ENCODE data around the gene TLK2.
"Not testable (repeated sequence)": the region's sequence is repeated elsewhere in the genome, so short reads cannot be mapped to it uniquely, and the experiment has no call there.

Gene TLK2

DNA sequence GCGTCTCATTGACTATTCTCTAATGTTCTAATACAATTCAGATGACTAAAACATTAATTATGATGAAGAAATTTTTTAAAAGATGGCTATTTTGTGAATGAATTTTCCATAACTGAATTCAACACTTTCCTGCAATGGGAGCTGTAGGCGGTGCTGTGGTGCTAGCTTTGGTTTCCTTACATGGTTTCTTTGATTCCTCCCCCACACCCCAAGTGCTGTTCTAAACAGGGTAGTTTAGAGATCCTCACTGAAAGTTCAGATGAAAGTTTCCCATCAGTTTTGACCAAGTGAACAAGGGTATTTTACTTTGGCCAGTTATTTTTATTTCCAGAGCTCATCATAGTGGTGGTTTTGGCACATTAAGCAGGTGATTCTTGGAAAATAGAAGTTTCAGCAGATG is 122.8 kb downstream of the TLK2 start:
- peak; percentile 44 for DNase-seq (ENCODE audit: low spot score)

DNA sequence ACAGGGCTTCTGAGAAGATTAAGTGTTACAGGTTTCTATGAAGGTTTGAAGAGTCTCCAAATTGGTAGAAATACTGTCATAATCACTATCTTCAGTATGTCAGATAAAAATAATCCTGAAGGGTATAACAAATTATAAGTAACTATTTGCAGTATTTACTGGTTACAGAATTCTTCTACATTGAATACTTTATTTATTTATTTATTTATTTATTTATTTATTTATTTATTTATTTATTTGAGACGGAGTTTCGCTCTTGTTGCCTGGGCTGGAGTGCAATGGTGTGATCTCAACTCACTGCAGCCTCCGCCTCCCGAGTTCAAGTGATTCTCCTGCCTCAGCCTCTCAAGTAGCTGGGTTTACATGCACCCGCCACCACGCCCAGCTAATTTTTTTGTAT is 125.2 kb downstream of the TLK2 start:
- not testable (repeated sequence) for DNase-seq (ENCODE audit: low spot score)

DNA sequence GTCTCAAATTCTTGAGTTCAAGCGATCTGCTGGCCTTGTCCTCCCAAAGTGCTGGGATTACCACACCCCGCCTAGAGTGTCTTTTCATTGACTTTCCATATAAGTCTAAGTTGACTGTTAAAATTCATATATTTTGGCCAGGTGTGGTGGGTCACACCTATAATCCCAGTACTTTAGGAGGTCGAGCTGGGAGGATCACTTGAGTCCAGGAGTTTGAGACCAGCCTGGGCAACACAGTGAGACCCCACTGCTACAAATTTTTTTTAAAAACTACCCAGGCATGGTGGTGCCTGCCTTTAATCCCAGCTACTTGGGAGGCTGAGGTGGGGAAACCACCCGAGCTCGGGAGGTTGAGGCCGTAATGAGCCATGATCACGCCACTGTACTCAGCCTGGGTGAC is 127.0 kb downstream of the TLK2 start:
- DNase-seq (ENCODE audit: low spot score) = no peak

DNA sequence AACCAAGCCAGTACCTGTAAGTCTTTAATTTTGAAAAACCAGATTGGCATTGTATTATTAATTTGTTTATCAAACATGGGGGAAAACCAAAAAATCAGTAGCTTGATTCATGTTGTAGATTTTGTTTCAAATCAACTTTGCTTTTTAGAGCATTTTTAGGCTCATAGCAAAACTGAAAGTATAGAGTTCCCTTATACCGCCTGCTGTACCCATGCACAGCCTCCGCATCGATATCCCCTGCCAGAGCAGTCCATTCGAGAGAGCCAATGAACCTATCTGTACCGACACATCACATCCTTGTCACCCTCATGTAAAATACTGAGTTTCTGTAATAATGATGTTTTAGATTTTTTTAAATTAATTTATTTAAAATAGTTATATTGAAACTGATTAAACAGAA is 132.7 kb downstream of the TLK2 start:
- no peak for DNase-seq (ENCODE audit: low spot score)

DNA sequence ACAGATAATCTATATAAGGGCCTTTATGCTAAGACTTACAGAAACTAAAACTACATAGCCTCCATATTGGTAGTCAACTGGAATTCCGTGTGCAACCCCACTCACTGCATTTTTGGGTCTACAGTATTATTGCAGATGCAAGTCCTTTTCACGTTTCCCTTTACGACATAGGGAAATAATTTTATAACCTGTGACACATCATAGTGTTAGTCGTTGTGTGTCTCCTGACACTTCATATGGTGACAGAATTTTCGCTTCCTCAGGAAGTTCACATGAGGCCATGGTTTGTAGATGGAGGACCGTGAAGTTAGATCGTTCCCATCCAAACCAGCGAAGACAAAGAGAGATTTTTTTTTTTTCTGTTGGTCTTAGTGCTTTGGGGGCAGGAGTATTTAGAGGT is 133.1 kb downstream of the TLK2 start:
- no peak for DNase-seq (ENCODE audit: low spot score)

DNA sequence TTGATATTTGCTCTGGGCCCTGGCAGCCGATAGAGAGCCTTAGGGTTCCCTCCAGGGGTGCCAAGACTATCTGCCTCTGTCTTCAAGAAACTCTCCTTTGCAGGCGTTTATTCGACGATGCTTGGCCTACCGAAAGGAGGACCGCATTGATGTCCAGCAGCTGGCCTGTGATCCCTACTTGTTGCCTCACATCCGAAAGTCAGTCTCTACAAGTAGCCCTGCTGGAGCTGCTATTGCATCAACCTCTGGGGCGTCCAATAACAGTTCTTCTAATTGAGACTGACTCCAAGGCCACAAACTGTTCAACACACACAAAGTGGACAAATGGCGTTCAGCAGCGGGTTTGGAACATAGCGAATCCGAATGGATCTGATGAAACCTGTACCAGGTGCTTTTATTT is 133.7 kb downstream of the TLK2 start:
- not testable (repeated sequence) for DNase-seq (ENCODE audit: low spot score)

DNA sequence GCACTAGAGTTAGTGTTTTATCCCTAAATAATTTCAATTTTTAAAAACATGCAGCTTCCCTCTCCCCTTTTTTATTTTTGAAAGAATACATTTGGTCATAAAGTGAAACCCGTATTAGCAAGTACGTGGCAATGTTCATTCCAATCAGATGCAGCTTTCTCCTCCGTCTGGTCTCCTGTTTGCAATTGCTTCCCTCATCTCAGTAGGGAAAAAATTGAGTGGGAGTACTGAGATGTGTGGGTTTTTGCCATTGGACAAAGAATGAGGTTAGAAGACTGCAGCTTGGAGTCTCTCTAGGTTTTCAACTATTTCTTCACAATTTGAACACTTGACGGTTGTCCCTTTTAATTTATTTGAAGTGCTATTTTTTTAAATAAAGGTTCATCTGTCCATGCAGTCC is 134.5 kb downstream of the TLK2 start:
- DNase-seq (ENCODE audit: low spot score) = not testable (repeated sequence)

DNA sequence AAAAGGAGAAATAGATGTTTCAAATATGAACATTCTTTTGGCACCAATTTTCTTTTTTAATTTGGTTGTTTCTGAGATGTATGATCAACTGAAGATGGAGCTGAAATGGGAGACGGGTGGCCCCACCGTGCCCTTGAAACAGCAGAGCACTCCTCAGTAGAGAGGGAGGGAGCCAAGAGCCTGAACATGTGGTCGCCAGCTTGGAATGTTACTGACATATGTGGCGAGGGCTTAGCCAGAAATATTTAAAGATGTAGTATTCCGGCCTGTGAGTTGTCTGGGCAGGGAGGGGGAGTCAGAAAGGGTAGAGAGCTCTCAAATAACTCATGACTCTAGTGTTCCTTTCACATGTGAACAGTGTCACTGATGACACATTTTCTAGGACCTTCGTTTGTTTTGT is 135.5 kb downstream of the TLK2 start:
- DNase-seq (ENCODE audit: low spot score) = peak; percentile 74

DNA sequence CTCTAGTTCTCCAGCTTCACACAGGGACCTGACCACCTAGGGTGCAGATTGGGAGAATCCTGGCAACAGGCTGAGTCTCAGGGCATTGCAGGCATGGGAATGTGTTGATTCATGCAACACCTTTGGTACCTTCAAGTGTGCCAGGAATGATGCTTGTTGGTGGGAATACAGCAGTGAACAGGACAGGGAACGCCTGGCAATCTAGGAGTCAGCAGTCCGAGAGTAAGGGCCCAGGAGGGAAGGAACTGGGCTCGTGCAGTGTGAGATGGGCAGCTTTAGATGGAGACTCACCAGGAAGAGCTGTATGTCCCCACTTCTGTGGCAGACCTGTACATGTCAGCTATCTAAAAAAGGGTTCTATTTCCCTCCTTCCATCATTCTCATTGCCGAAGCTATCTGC is 136.9 kb downstream of the TLK2 start:
- DNase-seq (ENCODE audit: low spot score) = no peak

DNA sequence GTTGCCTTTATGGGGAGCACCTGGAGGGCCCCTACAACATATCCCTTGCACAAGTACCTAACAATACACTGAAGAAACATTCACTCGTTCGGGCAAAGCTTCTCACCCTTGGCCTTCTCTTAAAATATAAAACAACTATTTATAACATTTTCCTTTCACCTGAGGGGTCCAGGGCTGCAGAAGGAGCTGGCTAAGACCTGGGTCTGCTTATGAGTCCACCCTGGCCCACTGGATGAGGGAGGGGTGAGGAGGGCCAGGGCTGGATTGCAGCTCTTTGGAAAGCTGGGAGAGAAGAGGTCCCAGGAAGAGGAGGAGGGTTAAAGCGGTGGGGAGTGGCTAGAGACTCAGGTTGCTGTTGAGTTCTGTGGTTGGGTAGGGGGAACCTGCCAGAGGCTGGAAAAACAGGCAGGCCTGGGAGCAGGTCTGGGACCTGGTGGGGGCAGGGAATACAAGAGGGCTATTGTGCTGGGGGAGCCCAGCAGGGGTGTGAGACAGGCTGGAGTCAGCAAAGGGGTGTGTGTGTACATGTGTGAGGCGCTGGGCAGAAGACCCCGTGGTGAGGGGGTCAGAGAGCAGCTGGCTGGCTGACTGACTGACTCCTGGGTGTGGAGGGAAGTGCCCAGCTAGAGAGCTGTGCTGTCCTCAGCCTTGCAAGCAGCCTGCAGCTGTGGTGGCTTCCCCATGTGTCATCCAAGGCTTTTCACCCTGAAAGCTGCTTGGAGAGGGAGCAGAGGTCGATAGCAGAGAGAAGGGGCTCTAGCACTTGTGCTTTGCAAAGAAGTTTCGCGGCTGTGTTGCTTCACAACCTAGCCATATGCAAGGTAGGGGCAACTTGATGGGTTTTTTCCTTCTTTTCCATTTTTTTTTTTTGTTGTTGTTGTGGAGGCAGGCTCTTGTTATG is 138.6 kb downstream of the TLK2 start:
- no peak for DNase-seq (ENCODE audit: low spot score)

DNA sequence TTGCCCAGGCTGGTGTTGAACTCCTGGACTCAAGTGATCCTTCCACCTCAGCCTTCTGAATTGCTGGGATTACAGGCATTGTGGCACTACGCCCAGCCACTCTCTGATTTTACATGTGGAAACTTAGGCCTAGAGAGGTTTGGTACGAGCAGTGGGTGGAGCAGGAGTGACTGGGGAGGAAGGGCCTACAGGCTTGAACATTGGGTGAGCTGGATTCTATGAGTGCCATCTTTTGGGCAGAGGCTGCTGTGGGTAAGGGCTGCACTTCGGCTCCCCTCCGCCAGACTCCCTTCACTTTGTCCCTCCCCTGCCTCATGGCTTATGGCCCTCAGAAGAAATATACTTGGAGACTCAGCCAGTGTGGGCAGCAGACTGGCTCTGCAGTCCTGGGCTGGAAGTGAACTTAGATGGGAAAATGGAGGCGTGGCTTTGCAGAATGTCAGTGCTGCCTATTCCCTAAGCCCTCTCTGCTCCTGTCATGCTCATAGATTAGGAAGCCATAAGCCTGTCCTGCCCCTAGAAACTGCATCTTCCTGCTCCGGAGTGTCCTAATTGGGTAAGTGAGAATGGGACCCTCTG is 139.4 kb downstream of the TLK2 start:
- no peak for DNase-seq (ENCODE audit: low spot score)

DNA sequence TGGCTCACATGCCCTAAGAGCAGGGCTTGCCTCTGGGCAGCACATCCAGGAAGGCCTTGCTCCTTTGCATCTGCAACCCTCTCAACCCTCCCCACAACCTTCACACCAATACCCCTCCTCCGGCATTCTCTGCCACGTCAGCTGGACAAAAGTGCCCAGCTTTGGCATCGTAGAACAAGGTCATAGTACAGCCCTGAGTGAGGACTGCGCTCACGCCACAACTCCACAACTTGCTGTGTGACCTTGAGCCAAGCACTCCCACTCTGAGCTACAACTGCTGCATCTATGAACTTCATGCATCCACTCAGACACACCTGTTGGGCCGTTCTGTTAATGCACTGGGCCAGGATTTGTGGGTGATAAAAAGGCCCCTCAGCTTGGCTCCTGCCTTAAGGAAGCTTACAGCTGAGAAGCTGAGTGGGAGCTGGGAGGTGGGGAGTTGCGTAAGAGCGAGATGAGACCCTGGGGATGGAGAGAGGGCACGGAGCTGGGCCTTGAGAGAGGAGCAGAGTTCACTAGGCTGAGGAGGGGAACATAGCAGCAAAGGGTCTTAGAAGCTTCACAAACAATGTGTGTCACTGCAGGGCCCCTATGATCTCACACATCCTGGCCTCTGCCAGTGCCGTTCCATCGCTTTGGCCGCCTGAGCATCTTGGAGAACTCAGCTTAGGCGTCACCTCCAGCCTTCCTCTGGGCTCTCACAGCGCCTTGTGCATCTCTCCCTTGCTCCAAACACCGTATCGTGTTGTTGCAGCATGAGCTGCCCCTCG is 140.2 kb downstream of the TLK2 start:
- DNase-seq (ENCODE audit: low spot score) = no peak

DNA sequence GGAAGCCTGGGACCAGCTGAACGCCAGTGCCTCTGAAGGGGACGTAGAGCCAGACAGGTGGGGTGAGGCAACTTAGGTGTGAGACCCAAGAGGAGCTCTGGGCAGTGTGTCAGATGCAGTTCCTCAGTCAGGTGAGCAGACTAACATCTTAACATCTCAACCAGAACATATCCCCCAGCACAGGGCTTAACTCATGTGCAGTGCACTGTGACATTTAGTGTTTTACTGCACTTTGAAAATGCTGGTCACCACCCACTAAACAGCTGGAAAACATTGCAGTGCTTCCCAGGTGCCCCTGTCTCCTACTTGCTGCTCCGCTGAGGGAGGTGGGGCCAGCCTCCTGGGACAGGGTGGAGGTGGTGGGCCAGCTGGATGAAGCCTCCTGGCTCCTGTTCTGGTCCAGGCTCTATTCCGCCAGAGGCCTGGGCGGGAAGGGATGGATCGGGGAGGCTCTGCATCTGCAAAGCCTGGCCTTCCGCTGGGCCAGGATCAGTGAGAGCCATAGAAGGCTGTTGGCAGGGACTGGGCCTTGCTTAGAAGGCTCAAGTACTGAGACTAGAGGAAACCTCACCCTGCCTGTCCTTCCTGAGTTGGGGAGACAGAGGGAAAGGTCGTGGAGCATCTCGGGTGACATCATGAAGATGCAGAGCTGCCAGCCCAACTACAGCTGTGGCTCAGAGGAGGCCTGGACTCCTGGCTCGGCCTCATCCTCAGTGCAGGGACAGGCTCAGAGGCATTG is 141.0 kb downstream of the TLK2 start:
- DNase-seq (ENCODE audit: low spot score) = no peak

DNA sequence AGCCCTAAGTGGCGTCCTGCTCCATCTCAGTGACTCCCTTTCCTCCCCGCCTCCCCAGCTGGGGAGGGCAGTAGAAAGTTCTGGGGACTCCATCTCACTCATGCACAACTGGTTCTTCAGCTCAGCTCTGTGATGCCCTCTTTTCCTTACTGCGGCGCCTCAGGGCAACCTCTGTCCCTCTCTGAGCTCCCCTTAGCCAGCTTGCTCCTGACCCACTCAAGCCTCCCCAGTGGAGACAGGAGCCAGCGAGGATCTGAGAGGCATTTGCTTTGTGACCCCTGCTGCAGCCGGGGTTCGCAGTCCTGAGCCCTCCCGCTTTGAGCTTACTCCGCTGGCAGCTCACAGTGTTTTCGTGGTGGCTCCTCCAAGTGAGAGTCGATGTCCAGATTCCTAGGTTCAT is 142.6 kb downstream of the TLK2 start:
- DNase-seq (ENCODE audit: low spot score) = no peak

DNA sequence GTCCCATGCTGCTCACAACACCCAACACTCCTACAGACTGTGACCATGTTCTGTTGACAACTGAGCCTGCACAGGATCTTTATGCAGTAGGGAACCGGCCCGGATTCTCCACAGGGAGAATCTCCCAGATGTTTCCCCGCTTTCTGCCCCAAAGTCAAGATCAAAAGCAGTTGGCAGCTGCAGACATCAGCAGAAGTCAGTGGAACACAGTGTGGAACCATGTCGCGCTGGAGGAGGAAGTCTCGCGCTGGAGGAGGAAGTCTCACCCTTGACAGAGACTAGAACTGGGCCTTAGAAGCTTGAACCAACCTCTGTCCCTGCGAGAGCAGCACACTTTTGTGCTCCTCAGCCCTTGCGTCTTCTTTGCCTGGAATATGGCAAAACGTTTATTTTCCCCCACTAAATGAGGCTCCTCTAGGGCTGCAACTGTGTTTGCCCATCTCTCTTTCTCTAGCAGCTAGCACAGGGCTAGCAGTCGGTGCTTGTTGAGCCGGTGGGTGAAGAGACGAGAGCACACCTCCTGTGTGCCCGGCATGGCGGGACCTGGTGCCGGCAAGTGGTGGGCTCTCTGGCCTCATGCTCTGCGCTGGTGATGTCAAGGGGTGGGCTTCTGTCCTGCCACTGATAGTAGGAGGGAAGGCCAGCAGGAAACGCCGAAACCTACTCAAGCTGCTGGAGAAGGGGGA is 146.7 kb downstream of the TLK2 start:
- DNase-seq (ENCODE audit: low spot score) = no peak

DNA sequence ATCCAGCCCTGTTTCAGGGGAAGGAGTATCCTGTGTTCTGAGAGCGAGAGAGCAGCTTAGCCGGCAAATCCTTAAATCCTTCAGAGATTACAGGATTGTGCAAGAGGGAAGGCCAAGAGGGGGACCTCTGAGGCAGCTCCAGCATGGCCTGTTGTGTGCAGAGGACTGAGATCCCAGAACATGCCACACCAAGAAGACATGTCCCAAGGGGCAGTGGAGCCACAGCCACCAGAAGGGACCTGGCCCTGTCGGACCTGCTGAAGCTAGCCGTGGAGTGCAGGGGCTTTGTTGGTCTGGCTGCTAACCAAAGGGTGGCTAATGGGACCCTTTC is 147.2 kb downstream of the TLK2 start:
- no peak for DNase-seq (ENCODE audit: low spot score)

DNA sequence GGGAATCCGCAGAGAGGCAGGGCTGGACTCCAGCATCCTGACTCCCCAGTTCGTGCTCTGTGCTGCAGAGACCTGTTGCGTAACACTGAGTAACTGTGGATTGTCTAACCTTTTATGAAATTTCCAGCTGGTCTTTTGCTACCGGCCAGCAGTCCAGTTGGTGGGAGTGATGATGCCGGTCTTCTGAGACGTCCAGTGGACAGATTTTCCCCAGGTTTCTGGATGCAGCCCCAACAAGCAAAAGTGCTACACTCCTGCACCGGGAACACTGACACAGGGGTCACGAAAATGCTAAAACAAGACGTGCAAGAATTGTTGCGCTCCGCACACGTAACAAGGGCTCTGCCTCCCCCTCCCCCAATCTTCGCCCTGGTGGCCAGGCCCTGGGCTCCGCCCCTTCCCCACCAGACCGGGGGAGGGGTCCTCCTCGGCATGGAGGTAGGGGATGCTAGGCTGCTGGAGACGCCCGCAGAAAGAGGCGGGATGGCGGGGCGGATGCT is 148.1 kb downstream of the TLK2 start:
- DNase-seq (ENCODE audit: low spot score) = peak; percentile 82

DNA sequence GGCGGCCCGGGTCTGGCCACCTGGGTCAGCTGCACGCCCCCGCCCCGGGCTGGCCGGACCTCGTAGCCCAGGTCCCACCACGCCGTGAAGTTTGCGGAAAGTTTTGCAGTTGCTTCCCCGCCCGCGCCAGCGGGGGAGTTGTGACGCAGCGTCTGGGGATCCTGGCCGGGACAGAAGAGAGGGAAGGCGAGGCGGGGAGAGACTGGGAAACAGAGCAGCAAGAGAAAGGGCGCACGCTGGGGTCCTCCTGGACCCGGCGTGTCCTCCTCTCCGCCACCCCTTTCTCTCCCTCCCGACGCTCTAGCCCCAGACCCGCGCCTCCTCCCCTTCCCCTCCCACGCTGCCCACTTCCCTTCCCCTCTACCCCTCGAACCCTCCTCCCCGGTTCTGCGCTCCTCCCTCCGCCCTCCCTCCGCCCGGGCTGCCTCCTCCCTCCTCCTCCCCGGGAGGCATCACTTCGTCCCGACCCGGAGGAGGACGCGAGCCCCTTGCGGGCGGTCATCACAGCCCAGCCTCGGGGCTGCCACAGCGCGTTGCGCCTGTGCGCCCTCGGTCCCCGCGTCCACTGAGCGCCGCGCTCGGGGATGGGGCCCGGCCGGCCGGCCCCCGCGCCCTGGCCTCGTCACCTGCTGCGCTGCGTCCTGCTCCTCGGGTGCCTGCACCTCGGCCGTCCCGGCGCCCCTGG is 148.7 kb downstream of the TLK2 start, which contains the start of gene MRC2:
Gene MRC2, plus strand, starts transcription at position 452 of the 685 bp plus-strand sequence. Its CDS starts 133 bp downstream, at position 585.
- DNase-seq (ENCODE audit: low spot score) = peak; percentile 70

DNA sequence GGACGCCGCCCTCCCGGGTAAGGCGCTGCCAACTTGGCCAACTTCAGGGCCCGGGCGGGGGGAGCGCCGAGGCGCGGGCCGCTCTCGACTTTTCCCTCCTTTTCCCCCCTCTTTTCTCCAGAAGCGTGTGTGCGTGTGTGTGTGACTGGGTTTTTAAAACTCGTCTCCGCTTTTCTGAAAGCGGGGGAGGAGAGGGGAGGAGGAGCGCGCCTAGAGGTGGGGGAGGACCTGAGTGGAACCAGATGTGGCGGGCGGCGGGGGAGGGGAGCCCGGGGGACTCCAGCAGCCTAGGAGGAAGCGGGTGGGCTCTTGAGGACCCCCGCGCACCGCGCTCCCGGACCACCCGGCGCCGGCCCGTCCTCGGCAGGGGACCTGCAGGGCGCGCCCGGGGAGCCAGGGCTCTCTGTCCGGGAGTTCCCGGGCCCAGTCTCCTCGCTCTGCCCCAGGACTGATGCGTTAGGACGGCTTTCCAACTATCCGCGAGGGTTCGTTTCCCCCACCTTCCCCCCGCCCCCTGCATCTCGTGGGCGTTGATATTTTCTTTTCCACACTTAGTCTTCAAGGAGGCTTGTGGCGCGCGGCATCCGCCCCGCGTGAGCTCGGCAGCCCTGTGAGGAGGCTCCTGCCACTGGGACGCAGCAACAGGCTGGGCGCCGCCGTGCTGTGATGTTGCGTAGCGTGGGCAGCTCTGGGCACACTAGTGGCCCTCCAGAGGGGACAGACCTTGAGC is 149.4 kb downstream of the TLK2 start:
- peak; percentile 70 for DNase-seq (ENCODE audit: low spot score)
